HTERT RPE-1 (cell line): ENCODE results near the gene DCAF6.
"Not testable (repeated sequence)": the region's sequence is repeated elsewhere in the genome, so short reads cannot be mapped to it uniquely, and the experiment has no call there.

ENCODE experiments used
- in situ Hi-C: fragments of 300-500 bp; cut with MboI; formaldehyde crosslinking; loops from 4 replicates; pipeline ENCODE4 v1.14.3; 2020; ENCODE audit warnings: low sequenced_read_pairs

DCAF6 gene

DNA sequence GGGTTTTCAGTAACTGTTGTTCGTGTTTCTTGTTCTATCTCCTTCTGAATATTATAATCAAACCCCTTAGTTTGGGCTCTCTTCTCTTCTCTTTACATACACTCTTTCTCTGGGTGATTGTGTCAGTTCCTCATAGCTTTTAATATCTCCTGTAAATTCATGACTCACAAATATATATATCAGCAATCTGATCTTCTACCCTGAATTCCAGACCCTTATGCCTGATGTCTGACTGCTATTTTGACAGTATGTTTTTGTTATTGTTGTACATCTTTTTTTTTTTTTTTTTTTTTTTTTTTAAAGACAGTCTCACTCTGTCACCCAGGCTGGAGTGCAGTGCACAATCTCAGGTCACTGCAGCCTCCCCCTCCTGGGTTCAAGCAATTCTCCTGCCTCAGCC is 71.2 kb downstream of the DCAF6 start:
- in situ Hi-C loops = no loop called here

DNA sequence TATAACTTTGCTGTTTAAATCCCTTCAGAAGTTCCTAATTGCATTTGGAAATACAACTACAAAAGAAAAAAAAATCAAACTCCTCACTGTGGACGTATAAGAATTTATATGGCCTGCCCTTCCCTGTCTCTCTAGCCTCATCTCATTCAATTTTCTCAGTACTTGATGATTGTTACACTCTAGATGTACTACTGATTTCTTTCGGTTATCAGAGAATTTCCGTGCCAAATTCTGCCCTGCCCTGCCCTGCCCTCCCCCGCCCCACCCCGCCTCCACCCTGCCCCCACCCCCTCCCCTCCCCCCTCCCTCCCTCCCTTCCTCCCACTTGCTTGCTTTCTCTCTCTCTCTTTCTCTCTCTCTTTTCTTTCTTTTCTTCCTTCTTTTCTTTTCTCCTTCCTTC is 72.1 kb downstream of the DCAF6 start:
- in situ Hi-C loops = no loop called here

DNA sequence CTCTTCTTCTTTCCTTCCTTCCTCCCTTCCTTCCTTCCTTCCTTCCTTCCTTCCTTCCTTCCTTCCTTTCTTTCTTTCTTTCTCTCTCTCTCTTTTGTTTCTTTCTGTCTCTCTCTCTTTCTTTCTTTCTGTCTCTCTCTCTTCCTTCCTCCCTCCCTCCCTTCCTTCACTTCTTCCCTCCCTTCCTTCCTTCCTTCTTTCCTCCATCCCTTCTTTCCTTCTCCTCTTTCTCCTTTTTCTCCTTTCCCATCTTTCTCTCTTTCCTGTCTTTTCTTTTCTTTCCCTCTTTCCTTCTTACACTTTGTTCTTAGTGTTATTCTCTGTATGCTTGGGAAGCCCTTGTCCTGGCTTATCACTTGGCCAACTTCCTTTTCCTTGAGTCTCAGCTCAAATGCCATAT is 72.8 kb downstream of the DCAF6 start:
- in situ Hi-C loops = no loop called here

DNA sequence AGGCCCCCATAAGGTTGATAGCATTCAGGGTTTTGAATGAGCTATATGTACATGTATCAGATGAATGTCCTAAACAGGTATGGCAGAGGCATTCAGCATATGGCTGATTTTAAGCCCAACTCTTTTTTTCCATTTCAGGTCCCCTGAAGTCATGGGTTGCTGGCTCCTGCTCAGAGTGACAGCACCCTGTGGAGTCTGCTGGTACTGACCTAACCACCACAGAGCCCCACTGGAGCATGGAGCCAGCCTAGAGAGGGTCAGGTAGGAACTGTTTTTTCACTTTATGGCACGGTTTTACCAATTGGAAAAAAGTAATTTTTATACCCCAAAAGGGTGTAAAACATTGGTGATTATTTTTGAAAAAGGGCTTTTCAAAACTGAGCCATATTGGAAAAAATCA is 82.9 kb downstream of the DCAF6 start:
- in situ Hi-C loops = no loop called here

DNA sequence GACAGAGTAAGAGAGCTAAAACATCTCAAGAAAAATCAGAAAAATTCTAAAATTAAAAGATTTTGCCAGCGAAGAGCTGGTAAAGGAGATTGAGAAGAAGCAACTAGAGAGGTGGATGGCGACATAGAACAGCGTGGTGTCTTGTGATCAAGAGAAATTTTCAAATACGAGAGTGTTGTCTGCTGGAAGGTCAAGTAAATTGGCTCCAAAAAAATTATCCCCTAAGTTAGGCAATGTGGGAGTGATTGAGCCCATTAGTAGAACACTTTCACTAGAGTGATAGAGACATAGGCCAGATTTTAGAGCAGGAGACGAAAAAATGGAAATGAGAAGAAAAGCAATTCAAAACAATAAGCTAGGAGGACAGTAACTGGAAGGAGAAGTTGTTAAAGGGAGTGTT is 94.7 kb downstream of the DCAF6 start:
- in situ Hi-C loops = no loop called here

DNA sequence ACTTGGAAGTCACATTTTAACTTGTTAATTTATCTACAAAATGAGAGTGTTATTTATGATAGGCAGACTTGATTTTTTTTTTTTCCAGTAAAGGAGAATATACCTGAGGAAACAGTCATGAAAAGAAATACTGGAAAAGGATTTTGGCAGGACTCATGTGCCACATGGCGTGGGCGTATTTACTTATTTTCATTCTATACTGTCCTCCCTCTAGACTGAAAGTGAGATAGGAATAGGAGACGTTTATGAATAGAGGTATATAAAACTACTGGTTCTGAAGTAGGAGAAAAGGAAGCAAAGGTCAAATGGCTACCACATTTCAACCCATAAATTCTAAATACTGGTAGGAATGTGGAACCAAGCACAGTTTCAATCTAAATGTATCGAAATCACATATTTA is 95.1 kb downstream of the DCAF6 start:
- in situ Hi-C loops = no loop called here

DNA sequence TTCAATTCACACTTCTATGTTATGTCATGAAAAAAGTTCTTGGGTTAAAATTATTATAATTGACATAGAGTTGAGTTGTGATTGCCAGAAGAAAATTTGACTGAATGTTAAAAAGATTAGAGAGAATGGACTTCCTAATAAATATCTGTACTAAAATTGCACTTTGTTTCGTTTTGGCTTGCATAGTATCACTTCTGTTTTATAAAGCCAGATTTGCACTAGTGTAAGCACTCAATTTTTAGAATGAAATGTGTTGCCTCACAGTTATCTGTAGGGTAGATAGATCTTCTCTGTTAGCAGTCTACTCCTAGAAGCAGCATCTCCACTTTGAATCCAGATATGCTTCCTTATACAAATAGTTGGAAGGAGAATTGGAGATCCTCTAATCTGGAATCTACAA is 95.5 kb downstream of the DCAF6 start:
- in situ Hi-C loops = no loop called here

DNA sequence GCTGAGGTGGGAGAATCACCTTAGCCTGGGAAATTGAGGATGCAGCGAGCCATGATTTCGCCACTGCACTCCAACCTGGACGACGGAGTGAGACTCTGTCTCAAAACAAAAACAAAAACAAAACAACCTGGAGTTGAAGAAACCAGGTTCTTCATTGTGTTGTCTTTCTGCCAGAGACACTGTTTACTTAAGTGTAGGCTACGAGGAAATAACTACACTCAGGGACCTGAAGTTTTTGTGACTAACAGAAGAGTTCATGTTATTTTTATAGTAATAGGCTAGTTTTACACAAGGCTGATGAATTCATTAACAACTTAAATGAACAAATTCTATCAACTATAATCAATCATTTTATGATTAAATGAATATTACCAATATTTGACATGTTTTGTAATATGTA is 98.9 kb downstream of the DCAF6 start:
- in situ Hi-C loops = no loop called here

DNA sequence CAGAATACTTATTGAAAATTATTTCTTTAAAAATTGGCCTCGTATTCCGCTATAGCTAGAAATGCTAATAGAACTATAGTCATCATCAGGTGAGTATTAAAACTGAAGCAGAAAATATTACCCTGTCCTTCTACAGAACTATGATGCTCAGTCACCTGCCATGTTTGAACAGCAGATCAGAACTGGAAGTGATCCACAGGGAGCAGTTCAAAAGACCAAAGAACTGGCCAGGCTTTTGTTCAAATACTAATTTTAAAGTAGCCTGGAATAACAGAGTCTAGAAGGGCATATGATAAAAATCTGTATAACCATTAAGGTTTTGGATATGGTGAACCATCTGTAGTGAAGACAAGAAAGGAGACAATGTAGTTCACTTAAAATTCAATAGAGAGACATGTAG is 105.9 kb downstream of the DCAF6 start:
- in situ Hi-C loops = no loop called here

DNA sequence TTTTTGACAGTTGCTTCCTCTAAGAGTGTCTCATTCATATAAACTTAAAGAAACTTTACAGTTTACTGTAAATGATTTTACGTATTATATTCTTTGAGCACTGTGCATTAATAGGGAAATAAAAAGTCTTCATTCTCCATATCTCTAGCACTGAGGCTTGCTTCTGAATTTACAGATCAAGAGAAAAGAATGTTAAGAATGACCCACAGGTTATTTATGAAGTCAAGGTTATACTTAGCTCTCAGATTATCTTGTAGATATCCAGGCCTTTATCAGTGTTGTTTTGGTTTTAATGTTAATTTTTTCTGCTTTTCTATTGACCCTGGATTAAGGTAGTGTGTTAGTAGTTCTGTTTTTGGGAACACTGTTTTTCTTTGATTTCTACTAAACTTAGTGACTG is 108.8 kb downstream of the DCAF6 start:
- in situ Hi-C loops = no loop called here

DNA sequence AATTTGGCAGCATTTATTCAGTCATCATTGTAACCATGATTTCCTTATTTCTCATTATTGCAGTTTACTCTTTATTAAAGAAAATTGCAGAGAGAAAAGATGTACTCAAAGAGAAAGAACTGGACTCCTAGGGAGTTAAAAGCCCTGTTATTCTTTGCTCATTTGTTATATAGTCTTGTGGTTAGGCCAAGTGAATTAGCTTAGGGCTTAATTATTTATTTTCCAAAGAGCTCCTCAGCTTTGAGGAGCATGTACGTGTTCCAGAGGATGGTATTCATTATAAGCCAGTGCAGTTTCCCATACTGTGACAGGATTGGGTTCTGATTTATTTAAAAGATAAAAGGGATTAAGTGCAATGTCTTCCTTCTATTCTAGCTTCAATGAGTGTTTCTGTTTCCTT is 113.8 kb downstream of the DCAF6 start:
- in situ Hi-C loops = no loop called here

DNA sequence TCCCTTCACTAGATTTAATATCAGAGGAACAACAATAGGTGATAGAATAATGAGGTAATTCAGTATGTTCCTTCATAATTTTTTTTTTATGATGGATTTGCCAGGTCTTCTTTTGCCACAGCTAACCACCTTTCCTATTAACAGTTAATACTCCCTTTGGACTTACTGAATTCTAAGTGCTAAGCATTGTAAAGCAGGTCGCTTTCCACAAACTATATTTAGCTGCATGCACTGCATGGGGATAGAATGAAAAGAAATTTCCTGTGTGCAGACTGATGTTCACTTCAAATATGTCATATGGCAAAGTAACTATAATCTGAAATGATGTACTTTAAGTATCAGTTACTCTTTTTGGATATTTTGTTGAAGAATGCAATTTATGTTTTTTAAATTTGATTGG is 114.4 kb downstream of the DCAF6 start:
- in situ Hi-C loops = no loop called here

DNA sequence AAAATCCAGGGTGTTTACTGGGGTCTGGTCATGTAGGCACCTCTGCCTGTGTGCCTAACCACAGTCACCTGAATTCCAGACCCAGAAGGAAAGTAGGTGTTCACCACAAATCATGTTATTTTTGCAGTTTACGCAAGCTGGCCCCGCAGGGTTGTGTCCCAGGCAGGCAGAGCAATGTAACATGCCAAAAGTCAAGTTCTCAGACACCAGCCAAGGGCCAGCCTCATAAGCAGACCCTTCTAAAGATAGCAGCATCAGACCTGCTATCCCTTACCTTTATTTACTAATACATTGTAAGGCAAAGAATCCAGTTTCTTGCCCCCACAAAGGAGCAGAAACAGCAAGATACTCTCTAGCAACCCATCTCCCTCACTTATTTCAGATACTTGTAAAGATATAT is 117.2 kb downstream of the DCAF6 start:
- in situ Hi-C loops = no loop called here

DNA sequence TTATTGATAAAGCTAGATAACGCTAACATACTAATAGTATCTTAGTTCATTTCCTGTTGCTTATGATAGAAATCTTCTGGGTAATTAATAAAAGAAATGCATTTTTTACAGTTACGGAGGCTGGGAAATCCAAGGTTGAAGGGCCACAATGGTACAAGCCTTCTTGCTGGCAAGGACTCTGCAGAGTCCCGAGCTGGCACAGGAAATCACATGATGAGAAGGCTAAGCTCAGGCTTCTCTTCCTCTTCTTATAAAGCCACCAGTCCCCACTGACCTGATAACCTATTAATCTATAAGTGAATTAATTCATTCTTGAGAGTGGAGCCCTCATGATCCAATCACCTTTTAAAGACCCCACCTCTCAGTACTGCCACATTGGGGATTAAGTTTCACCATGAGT is 117.6 kb downstream of the DCAF6 start:
- in situ Hi-C loops = no loop called here

DNA sequence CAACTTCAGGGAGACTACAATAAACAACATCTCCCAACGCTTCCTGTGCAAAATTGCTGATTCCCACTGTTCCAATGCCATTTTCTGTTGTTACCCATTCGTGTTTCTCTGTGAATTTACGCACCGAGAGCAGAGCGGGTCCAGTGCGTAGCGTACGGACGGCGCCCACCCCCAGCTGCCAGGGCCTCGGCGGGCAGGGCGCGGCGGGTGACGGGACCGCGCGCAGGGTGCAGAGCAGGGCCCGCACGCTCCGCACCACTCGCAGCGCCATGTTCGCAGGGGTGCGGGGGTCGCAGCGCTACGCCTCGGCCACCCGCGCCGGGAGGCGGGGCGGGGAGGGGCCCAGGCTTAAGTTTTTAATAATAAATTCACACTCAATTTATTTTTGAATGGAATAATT is 119.7 kb downstream of the DCAF6 start:
- in situ Hi-C loops = not testable (repeated sequence)

DNA sequence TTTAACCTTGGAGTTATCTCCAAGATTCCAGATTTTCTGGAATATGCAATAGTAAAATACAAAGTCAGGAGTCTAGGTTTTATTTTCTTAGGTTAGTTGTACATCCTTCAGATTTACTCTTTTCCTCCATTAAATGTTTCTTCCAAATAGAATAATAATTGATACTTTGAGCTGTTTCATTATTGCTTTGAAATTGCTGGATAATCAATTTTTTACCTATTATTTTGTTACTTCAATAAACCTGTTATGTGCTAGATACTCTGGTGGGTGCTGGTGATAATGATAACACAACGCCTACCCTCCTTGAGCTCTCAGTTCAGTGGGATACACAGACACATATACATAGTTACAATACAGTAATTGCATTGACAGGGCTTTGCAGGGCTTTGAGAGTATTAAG is 120.9 kb downstream of the DCAF6 start:
- in situ Hi-C loops = no loop called here

DNA sequence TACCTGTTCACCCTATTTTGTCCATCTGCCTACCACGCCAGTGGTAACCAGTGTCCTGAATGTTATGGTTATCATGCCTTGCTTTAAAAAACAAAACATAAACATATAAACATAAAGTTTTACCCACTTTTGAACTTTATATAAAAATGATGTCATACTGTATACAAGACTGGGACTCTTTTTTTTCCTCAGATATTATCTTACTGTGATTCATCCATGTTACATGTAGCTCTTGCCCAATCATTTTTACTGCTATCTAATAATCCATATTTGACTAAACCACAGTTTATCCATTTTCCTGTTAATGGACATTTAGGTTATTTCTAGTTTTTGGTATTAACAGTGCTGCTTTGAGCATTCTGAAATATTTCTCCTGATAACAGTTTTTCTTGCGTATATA is 121.4 kb downstream of the DCAF6 start:
- in situ Hi-C loops = no loop called here

DNA sequence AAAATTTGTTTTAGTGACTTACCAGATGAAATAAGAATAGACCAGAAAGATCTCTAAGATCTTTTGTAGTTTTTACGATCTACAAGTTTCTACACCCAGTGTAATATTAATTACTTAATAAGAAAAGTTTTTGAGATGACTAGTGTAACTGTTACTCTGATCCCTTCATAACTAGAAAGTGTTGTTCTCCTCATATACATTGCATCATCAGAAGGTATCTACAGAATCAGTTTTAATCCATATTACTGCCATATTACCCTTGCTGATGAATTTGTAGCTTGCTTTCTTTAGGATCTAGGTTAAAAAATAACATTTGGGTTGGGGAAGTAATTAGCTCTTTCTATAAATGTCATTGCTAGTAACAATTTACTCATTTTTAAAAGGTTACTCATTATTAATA is 127.7 kb downstream of the DCAF6 start:
- in situ Hi-C loops = no loop called here

DNA sequence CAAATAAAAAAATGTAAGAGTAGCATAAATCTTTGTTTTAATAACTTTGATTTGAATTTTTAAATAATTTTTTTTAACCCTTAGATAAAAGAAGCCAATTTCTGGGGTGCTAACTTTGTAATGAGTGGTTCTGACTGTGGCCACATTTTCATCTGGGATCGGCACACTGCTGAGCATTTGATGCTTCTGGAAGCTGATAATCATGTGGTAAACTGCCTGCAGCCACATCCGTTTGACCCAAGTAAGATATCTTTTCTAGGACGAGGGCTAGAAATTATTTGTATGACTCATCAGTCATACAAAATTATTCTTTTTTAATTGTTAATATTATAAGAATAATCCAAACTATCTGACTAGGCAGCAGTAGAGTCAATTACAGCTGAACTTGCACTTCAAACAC is 129.0 kb downstream of the DCAF6 start:
- in situ Hi-C loops = no loop called here

DNA sequence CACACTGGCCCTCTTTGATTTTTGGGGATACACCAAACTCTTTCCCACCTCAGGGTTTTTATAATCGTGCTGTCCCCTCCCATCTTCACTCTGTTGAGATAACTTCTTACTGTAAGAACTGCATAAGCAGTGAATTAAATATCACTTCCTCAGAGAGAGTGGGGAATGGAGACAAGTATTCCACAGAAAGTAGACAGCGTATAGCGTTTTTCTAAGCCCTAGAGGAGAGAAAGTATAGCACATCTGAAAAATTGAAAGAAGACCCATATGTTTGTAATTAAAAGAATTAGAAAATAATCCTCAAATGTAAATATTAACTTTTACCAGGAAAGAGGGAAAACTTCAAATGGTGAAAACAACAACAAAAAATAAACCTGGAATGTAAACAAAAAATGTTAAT is 132.9 kb downstream of the DCAF6 start:
- in situ Hi-C loops = no loop called here

DNA sequence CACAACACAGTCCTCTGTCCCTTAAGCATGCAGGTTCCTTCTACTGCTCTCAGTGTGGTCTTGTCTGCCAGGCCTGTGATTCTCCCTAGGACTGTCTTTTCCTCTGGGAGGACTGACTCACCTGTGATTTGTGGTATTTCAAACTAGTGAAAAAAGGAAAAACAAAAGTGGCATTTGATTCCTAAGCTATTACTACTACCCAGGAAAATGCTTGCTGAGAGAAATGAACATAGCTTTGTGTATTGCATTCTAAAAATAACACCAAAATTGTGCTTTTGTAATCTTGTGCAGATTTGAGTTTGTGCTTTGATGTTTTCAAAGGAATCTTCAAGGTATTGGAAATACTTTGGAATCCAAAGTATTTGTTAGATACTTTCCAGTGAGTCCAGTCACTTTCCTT is 143.3 kb downstream of the DCAF6 start:
- in situ Hi-C loops = no loop called here

DNA sequence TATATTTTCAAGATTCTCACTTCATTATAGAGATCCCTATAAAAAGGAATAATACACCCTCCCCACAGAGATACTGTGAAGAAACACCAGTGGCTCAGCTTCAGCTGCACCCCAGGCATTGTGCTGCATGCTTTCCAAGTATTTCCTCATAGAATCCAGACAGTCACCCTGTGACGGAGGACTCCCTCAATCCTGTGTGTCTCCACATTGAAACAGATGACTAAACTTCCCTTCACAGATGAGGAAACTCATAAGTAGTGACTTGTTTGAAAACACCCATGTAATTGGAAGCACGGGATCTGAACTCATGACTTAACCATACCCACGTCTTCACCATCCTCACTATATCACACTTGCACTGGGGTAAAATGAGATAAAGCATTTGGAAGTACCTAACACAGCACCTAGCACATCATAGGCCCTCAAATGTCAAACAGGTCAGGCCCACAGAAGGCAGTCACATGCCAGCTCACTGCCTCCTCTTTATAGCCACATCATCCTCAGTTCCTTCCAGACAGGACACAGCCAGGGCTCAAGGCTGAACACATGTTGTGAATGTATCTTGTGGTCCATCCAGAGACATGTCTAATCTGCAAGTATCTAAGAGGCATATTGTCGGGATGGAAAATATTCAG is 145.0 kb downstream of the DCAF6 start:
- in situ Hi-C loops = no loop called here

DNA sequence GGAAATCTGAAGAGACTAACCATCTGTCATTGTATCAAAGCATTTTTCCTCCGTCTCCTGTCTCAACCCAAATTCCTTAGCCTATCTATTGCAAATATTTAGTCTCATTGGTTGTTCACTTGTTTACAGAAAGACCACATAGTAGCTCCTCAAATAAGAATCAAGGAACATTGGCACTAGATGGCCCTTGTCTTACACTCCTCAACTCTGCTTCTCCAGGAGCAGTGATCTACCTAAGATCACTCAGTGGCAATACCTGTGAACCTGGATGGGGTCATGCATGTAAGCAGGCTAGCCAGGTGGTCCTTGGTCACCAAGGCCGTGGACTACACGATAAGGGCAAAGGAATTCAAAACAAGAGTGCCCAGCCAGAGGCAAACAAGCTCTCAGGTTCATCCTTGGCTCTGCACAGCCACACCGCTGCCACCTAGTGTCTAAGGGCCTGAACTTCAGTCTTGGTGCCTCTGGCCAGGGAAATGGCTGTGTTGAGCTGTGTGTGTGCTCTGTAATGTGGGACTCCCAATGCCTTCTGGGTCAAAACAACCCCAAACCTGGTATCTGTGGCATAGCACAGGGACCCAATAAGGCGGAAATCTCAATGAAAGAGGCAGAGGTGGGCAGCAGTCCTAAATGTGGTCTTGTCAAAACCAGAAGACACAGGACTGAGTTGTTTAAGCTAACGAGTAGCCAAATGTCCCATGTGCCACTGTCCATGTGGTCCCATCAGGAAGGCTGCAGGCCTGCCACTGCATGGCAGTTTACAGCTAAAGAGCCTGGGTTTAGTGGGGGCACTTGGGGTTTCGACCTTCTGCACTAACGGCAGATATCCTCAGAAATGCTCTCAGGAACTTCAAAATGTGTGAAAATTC is 145.8 kb downstream of the DCAF6 start:
- in situ Hi-C loops = no loop called here
